ENCODE data around the gene C19orf73.
A peak's percentile ranks its signal among the peaks of the same experiment; 100 is the strongest.

C19orf73 gene

DNA sequence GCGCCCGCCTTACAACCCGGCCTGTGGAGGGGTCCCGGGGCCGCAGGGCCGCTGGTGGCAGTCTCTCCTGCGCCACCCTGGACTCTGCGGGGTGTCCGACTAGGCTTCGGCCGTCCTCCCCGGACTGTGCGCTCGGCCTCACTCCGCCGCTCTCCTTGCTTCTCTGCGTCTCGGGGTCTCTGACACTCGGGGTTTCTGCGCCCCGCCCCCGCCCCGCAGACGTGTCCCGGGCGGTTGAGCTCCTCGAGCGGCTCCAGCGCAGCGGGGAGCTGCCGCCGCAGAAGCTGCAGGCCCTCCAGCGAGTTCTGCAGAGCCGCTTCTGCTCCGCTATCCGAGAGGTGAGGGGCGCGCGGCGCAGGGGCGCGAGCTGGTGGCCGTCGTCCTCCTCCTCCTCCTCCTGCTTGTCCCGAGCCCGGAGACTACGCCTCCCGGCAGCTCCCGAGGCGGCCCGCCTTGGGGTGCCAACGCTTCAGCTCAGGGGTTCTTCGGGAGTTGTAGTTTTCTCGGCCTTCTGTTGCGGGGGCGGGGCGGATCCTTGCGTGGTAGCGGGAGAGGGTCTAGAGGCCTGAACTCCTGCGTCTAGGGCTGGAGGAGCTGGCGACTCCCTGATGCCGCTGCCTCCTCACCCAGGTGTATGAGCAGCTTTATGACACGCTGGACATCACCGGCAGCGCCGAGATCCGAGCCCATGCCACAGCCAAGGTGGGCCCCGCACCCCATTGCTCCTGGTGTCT lies 4.1 kb downstream of the C19orf73 start:
- Histone ChIP-seq H3K36me3 (ENCODE audit: insufficient read depth) (no peaks in the 10 kb centered on the region), H3K4me2 (0 out of 2 replicates have a peak overlapping the region, but pooled peaks have one; percentile 49), H3K9ac (no peak overlapping the region), H4K20me1 (ENCODE audit: insufficient read depth) (no peaks in the 10 kb centered on the region), H3K4me1 (ENCODE audit: low read depth, poor library complexity, severe bottlenecking) (peaks cover 18% of the 10 kb centered on the region), H2AFZ (ENCODE audit: low read depth) (peak overlapping the region; percentile 99), H3K27ac (no peak overlapping the region), H3K27me3 (ENCODE audit: insufficient read depth, low read depth) (peaks cover 3% of the 10 kb centered on the region), H3K79me2 (ENCODE audit: insufficient read depth, low read depth) (no peaks in the 10 kb centered on the region), H3K4me3 (IDR thresholded peaks at IDR 0.05; ENCODE audit: insufficient read depth, low read depth, low read length) (no peak overlapping the region)
- TF ChIP-seq, protein P1, sequence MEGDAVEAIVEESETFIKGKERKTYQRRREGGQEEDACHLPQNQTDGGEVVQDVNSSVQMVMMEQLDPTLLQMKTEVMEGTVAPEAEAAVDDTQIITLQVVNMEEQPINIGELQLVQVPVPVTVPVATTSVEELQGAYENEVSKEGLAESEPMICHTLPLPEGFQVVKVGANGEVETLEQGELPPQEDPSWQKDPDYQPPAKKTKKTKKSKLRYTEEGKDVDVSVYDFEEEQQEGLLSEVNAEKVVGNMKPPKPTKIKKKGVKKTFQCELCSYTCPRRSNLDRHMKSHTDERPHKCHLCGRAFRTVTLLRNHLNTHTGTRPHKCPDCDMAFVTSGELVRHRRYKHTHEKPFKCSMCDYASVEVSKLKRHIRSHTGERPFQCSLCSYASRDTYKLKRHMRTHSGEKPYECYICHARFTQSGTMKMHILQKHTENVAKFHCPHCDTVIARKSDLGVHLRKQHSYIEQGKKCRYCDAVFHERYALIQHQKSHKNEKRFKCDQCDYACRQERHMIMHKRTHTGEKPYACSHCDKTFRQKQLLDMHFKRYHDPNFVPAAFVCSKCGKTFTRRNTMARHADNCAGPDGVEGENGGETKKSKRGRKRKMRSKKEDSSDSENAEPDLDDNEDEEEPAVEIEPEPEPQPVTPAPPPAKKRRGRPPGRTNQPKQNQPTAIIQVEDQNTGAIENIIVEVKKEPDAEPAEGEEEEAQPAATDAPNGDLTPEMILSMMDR (conservative IDR thresholded peaks at IDR 0.05; ENCODE audit: low read depth, low read length): no peak

DNA sequence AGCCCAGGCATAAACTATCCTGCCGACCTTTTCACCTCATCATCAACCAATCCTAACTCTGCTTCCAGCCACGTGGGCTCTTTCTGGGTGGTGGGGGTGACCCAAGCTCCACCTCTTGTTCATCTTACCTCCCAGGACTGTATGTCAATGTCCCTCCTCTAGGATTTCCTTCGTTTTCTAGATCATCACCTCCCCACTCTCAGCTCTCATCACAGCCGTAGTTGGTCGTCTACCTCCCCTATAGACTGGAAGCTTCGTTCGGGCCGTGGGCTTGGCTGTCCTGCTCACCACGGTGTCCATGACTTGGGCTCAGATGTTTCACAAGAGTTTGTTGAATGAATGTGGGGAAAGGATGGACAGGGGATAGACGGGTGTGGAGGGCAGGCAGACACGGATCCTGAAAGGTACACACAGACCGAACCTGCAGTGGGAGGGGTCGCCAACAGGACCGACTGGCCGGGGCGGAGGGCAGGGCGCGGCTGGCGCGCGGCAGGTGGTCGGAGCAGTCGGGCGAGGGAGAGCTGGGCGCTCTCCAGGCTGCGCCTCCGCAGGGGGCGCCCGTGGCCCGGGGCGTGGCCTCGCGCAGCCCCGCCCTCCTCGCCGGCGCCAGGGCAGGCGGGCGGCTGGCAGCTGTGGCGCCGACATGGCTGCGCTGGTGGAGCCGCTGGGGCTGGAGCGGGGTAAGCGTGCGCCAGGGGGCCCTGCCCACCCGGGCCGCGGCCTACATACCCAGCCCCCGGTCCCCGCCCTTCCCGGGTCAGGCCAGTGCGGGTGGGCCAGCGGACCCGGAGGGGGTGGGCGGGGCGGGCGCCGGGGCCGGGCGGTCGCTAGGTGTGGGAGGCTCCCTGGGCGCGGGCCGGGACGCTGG lies 4.9 kb downstream of the C19orf73 start, which contains the start of gene LIN7B:
Gene LIN7B, plus strand, starts transcription at position 609 of the 868 bp plus-strand sequence. Its CDS starts 35 bp downstream, at position 644.
- Histone ChIP-seq H3K4me2 (peak within 1 kb of the TSS; percentile 99), H3K27ac (no peak within 1 kb of the TSS), H3K27me3 (ENCODE audit: insufficient read depth, low read depth) (no peaks in the 10 kb centered on the region), H3K4me3 (IDR thresholded peaks at IDR 0.05; ENCODE audit: insufficient read depth, low read depth, low read length) (no peak within 1 kb of the TSS), H3K36me3 (ENCODE audit: insufficient read depth) (no peaks in the 10 kb centered on the region), H3K79me2 (ENCODE audit: insufficient read depth, low read depth) (no peaks in the 10 kb centered on the region), H4K20me1 (ENCODE audit: insufficient read depth) (no peaks in the 10 kb centered on the region), H2AFZ (ENCODE audit: low read depth) (peak within 1 kb of the TSS; percentile 99), H3K9ac (no peak within 1 kb of the TSS), H3K4me1 (ENCODE audit: low read depth, poor library complexity, severe bottlenecking) (peaks cover 18% of the 10 kb centered on the region)
- TF ChIP-seq, protein P1 (conservative IDR thresholded peaks at IDR 0.05; ENCODE audit: low read depth, low read length): peak; percentile 46; the same call in 1 of the 2 replicates

DNA sequence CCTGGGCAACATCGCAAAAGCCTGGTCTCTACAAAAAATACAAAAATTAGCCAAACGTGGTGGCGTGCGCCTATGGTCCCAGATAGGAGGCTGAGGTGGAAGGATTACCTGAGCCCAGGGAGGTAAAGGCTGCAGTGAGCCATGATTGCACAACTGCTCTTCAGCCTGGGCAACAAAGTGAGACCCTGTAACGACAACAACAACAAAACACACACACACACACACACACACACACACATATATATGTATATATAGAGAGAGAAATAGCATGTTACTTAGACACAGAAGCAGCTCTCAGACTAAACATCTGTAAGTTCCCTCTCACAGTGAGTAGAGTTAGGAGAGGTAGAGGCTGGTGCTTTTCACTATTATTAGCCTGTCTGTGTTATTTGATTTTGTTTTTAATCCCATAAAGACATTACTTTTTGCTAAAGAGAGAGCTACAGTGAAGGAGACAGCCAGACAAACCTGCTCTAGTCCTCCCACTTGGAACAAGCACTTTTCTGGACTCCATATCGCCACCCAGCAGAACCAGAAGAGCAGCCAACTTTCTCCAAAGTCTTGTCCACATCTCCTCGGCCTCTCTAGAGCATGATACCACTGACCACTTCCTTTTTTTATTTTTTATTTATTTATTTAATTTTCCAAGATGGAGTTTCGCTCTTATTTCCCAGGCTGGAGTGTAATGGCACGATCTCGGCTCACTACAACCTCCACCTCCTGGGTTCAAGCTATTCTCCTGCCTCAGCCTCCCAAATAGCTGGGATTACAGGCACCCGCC lies 7.5 kb downstream of the C19orf73 start:
- Histone ChIP-seq H3K79me2 (ENCODE audit: insufficient read depth, low read depth) (no peaks in the 10 kb centered on the region), H3K4me1 (ENCODE audit: low read depth, poor library complexity, severe bottlenecking) (peaks cover 10% of the 10 kb centered on the region), H3K4me2 (no peak overlapping the region), H3K27me3 (ENCODE audit: insufficient read depth, low read depth) (no peaks in the 10 kb centered on the region), H3K9ac (no peak overlapping the region), H3K36me3 (ENCODE audit: insufficient read depth) (no peaks in the 10 kb centered on the region), H4K20me1 (ENCODE audit: insufficient read depth) (no peaks in the 10 kb centered on the region), H3K4me3 (IDR thresholded peaks at IDR 0.05; ENCODE audit: insufficient read depth, low read depth, low read length) (no peak overlapping the region), H3K27ac (no peak overlapping the region), H2AFZ (ENCODE audit: low read depth) (no peak overlapping the region)
- TF ChIP-seq, protein P1 (conservative IDR thresholded peaks at IDR 0.05; ENCODE audit: low read depth, low read length): no peak

DNA sequence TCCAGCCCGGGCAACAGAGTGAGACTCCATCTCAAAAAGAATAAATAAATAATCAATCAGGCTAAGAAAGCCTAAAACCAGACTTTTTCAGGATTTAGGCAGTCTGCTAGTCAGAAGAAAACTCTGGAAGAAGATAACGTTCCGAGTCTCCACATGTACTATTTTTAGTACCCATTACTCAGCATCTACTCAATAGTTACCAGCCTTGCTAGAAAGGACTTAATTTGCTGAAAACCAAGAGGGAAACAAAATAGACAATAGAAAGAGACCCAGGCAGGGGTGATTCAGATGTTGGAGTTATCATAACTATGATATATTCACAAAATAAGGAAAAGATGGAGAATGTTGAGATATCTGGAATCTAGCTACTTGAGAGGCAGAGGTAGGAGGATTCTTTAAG lies 8.4 kb downstream of the C19orf73 start:
- Histone ChIP-seq H3K4me2 (no peak overlapping the region), H3K4me1 (ENCODE audit: low read depth, poor library complexity, severe bottlenecking) (peaks cover 10% of the 10 kb centered on the region), H3K36me3 (ENCODE audit: insufficient read depth) (no peaks in the 10 kb centered on the region; the same call in 1 of the 2 replicates), H3K27me3 (ENCODE audit: insufficient read depth, low read depth) (no peaks in the 10 kb centered on the region), H3K27ac (no peak overlapping the region), H3K9ac (no peak overlapping the region), H3K79me2 (ENCODE audit: insufficient read depth, low read depth) (no peaks in the 10 kb centered on the region), H4K20me1 (ENCODE audit: insufficient read depth) (no peaks in the 10 kb centered on the region), H2AFZ (ENCODE audit: low read depth) (no peak overlapping the region), H3K4me3 (IDR thresholded peaks at IDR 0.05; ENCODE audit: insufficient read depth, low read depth, low read length) (no peak overlapping the region)
- TF ChIP-seq, protein P1 (conservative IDR thresholded peaks at IDR 0.05; ENCODE audit: low read depth, low read length): no peak
